ENCODE results near the gene RPIA.
"Not testable (repeated sequence)": the region's sequence is repeated elsewhere in the genome, so short reads cannot be mapped to it uniquely, and the experiment has no call there.

GRCh38 chr2:88765889-88766481 lies 74.5 kb downstream of the RPIA start:
- not testable (repeated sequence) for TF ChIP-seq POLR2A, POLR2AphosphoS5, TAF1, SPI1 (IDR thresholded peaks at IDR 0.05; ENCODE audit: low read depth, low read length)

Measured in GM12891 (cell line).